Temporal lobe (tissue), 1 donor: ENCODE measurements around the gene NAB2. TPM values are rescaled to one million over a fixed set of nuclear protein-coding genes. Genes with fewer than 3 reads are reported as not detected.

Experiments
- total RNA-seq: library from RNA; depleted of rRNA; stranded (reverse); fragments of >200 nt; gene quantifications from one replicate; pipeline ENCODE4 v1.2.3, GENCODE V29; 2014

NAB2 gene
- total RNA-seq, 1 donor from 2014 or later, result 16.0 TPM

Other genes with a start within 250 kb of the NAB2 start
- gene SDR9C7, start 154.7 kb upstream of the NAB2 start, total RNA-seq, result 0.25 TPM
- gene RDH16, start 131.5 kb upstream of the NAB2 start, total RNA-seq, result 0.49 TPM
- 7.9 TPM for gene ZBTB39, start 82.6 kb upstream of the NAB2 start, total RNA-seq
- 4.7 TPM for gene TAC3, start 72.6 kb upstream of the NAB2 start, total RNA-seq
- not detected for gene MYO1A, start 39.0 kb upstream of the NAB2 start, total RNA-seq
- 6.1 TPM for gene NEMP1, start 10.3 kb upstream of the NAB2 start, total RNA-seq
- 4.9 TPM for gene STAT6, start 22.2 kb downstream of the NAB2 start, total RNA-seq
- gene LRP1, start 39.4 kb downstream of the NAB2 start, total RNA-seq, result 116 TPM
- not detected for gene LRP1-AS, start 58.5 kb downstream of the NAB2 start, total RNA-seq
- 1.7 TPM for gene NXPH4, start 127.7 kb downstream of the NAB2 start, total RNA-seq
- 20.2 TPM for gene SHMT2, start 140.6 kb downstream of the NAB2 start, total RNA-seq
- gene STAC3, start 162.1 kb downstream of the NAB2 start, total RNA-seq, result 0.25 TPM